IMR-90 (cell line): ENCODE measurements around the gene DLX6. TPM values are rescaled to one million over a fixed set of nuclear protein-coding genes. Genes with fewer than 3 reads are reported as not detected.

Source experiments
- ATAC-seq: fragments of 200-7000 bp; cut with Tn5 transposase; 2 replicates; pipeline ENCODE4 v1.9.1; 2020; ENCODE audit warnings: low read depth, mild to moderate bottlenecking, moderate library complexity
- BruUV-seq: library from RNA; stranded (reverse); fragments of 400-500 nt; replicated peaks from 2 replicates; lab custom pipeline; 2021; lab: Mats Ljungman, UMichigan
- CTCF ChIA-PET: fragments of 300-600 bp; formaldehyde crosslinking; extraction: SDS; loops from one replicate; lab custom pipeline; 2021; ENCODE audit warnings: antibody characterized with exemption; lab: Yijun Ruan, JAX
- POLR2A ChIA-PET: fragments of 300-600 bp; sonication (Branson Sonifier 250); formaldehyde crosslinking; loops from one replicate; lab custom pipeline; 2022; ENCODE audit warnings: antibody characterized with exemption; ENCODE audit not compliant: unreplicated experiment; lab: Charles Lee
- DNase-seq: peaks from one replicate; pipeline ENCODE4 v3.0.0; 2013
- H2AFZ ChIP-seq: replicated peaks from 2 replicates; pipeline ENCODE3; 2013; ENCODE audit warnings: low read length, mild to moderate bottlenecking; ENCODE audit not compliant: poor library complexity
- H2AK5ac ChIP-seq: 2 replicates; pipeline ENCODE4 v1.6.1; 2013; ENCODE audit warnings: low read depth, low read length, inconsistent platforms
- H2AK9ac ChIP-seq: replicated peaks from 2 replicates; pipeline ENCODE3; 2013; ENCODE audit warnings: mild to moderate bottlenecking, low read depth, low read length, moderate library complexity; ENCODE audit not compliant: poor library complexity
- H2BK120ac ChIP-seq: 2 replicates; pipeline ENCODE4 v1.6.1; 2013; ENCODE audit warnings: low read depth, low read length, inconsistent platforms
- H2BK15ac ChIP-seq: 3 replicates; pipeline ENCODE4 v1.6.1; 2013; ENCODE audit warnings: low read depth, low read length, inconsistent platforms
- H2BK20ac ChIP-seq: 2 replicates; pipeline ENCODE4 v1.6.1; 2013; ENCODE audit warnings: low read depth, mild to moderate bottlenecking, inconsistent platforms, low read length, moderate library complexity
- H2BK5ac ChIP-seq: 2 replicates; pipeline ENCODE4 v1.6.1; 2013; ENCODE audit warnings: mild to moderate bottlenecking, low read depth, low read length, inconsistent platforms; ENCODE audit not compliant: poor library complexity, severe bottlenecking
- H3K14ac ChIP-seq: replicated peaks from 2 replicates; pipeline ENCODE4 v1.6.1; 2013; ENCODE audit warnings: low read depth, low read length, inconsistent platforms
- H3K18ac ChIP-seq: 2 replicates; pipeline ENCODE4 v1.6.1; 2013; ENCODE audit warnings: low read depth, low read length, control low read depth
- H3K23ac ChIP-seq: 2 replicates; pipeline ENCODE4 v1.6.1; 2013; ENCODE audit warnings: low read depth, low read length, inconsistent platforms
- H3K27ac ChIP-seq: 2 replicates; pipeline ENCODE4 v1.5.1; 2013; ENCODE audit warnings: mild to moderate bottlenecking, control low read depth, low read length; ENCODE audit not compliant: insufficient read depth
- H3K27me3 ChIP-seq: 2 replicates; pipeline ENCODE4 v1.6.1; 2013; ENCODE audit warnings: low read length; ENCODE audit not compliant: control insufficient read depth, insufficient read depth
- H3K36me3 ChIP-seq: 2 replicates; pipeline ENCODE4 v1.6.1; 2013; ENCODE audit warnings: low read length, mixed read lengths; ENCODE audit not compliant: control insufficient read depth, insufficient read depth
- H3K4ac ChIP-seq: 2 replicates; pipeline ENCODE4 v1.6.1; 2013; ENCODE audit warnings: low read depth, low read length, inconsistent platforms
- H3K4me1 ChIP-seq: 2 replicates; pipeline ENCODE4 v1.6.1; 2013; ENCODE audit warnings: low read length, mixed read lengths; ENCODE audit not compliant: control insufficient read depth, insufficient read depth
- H3K4me2 ChIP-seq: 2 replicates; pipeline ENCODE4 v1.6.1; 2013; ENCODE audit warnings: low read depth, mild to moderate bottlenecking, control low read depth, low read length, moderate library complexity
- H3K4me3 ChIP-seq: 2 replicates; pipeline ENCODE4 v1.5.1; 2013; ENCODE audit warnings: low read depth, mild to moderate bottlenecking, control low read depth, low read length, moderate library complexity; ENCODE audit not compliant: insufficient read depth
- H3K56ac ChIP-seq: 2 replicates; pipeline ENCODE4 v1.6.1; 2013; ENCODE audit warnings: low read length, inconsistent platforms; ENCODE audit not compliant: insufficient read depth; ENCODE audit errors: extremely low read depth
- H3K79me1 ChIP-seq, 2 experiments: 2 replicates each; pipeline ENCODE4 v1.6.1; 2013; ENCODE audit warnings: low read length in 2 of 2, inconsistent platforms in 1 of 2, low read depth in 1 of 2
- H3K9ac ChIP-seq: 2 replicates; pipeline ENCODE4 v1.6.1; 2013; ENCODE audit warnings: low read depth, low read length, control low read depth
- H3K9me1 ChIP-seq: 2 replicates; pipeline ENCODE4 v1.6.1; 2013; ENCODE audit warnings: low read length, inconsistent platforms; ENCODE audit not compliant: insufficient read depth
- H3K9me3 ChIP-seq: 2 replicates; pipeline ENCODE4 v1.6.1; 2013; ENCODE audit warnings: low read length; ENCODE audit not compliant: control insufficient read depth, insufficient read depth
- H4K20me1 ChIP-seq: 2 replicates; pipeline ENCODE4 v1.6.1; 2013; ENCODE audit warnings: low read length, inconsistent platforms; ENCODE audit not compliant: insufficient read depth
- H4K5ac ChIP-seq: 2 replicates; pipeline ENCODE4 v1.6.1; 2013; ENCODE audit warnings: mild to moderate bottlenecking, low read depth, low read length, control low read depth
- H4K8ac ChIP-seq, 2 experiments: 2 replicates each; pipeline ENCODE4 v1.6.1; 2013; ENCODE audit warnings: low read depth in 2 of 2, low read length in 2 of 2, control low read depth in 1 of 2, inconsistent platforms in 1 of 2
- H4K91ac ChIP-seq: 2 replicates; pipeline ENCODE4 v1.6.1; 2013; ENCODE audit warnings: low read depth, low read length, inconsistent platforms; ENCODE audit not compliant: insufficient read depth
- BHLHE40 ChIP-seq: fragments of 150-350 bp; IDR thresholded peaks from 2 replicates; pipeline ENCODE4 v1.6.1; 2016; ENCODE audit warnings: mild to moderate bottlenecking, low read depth, low read length
- CEBPB ChIP-seq: IDR thresholded peaks from 2 replicates; pipeline ENCODE4 v1.6.1; 2012; ENCODE audit warnings: low read depth, low read length, improper control_type of control experiment
- CTCF ChIP-seq: conservative IDR thresholded peaks from 2 replicates; pipeline ENCODE4 v1.5.1; 2012; ENCODE audit warnings: mild to moderate bottlenecking, low read depth, low read length, improper control_type of control experiment
- ELK1 ChIP-seq: fragments of 150-350 bp; IDR thresholded peaks from 2 replicates; pipeline ENCODE4 v1.6.1; 2016; ENCODE audit warnings: low read depth, mild to moderate bottlenecking, low read length, moderate library complexity, borderline replicate concordance
- MAFK ChIP-seq: IDR thresholded peaks from 2 replicates; pipeline ENCODE4 v1.6.1; 2012; ENCODE audit warnings: low read depth, low read length, improper control_type of control experiment
- MXI1 ChIP-seq: IDR thresholded peaks from 2 replicates; pipeline ENCODE4 v1.6.1; 2012; ENCODE audit warnings: low read depth, mild to moderate bottlenecking, low read length, moderate library complexity, borderline replicate concordance
- POLR2A ChIP-seq: IDR thresholded peaks from 2 replicates; pipeline ENCODE4 v1.6.1; 2012; ENCODE audit warnings: mild to moderate bottlenecking, low read depth, low read length
- RCOR1 ChIP-seq: IDR thresholded peaks from 2 replicates; pipeline ENCODE4 v1.6.1; 2012; ENCODE audit warnings: mild to moderate bottlenecking, low read length, improper control_type of control experiment; ENCODE audit not compliant: insufficient replicate concordance
- SMC3 ChIP-seq: fragments of 150-350 bp; IDR thresholded peaks from 2 replicates; pipeline ENCODE4 v1.6.1; 2016; ENCODE audit warnings: low read depth, mild to moderate bottlenecking, antibody characterized with exemption, low read length, moderate library complexity
- USF2 ChIP-seq: fragments of 150-350 bp; IDR thresholded peaks from 2 replicates; pipeline ENCODE4 v1.6.1; 2017; ENCODE audit warnings: mild to moderate bottlenecking, antibody characterized with exemption, low read length, low read depth
- WGBS, 2 experiments: methylation state at CpG; one replicate each; pipeline versions ENCODE4 v1.1.5 to v1.1.7; 2013; ENCODE audit warnings: missing lambda C conversion rate in 2 of 2; ENCODE audit not compliant: insufficient read length in 1 of 2; ENCODE audit errors: extremely low coverage in 2 of 2; 5-methylcytosine and 5-hydroxymethylcytosine counted together
- dilution Hi-C: fragments of 300-500 bp; cut with HindIII; formaldehyde crosslinking; loops from one replicate; pipeline ENCODE4 v1.14.3; 2018; ENCODE audit warnings: low sequenced_read_pairs; ENCODE audit not compliant: unreplicated experiment
- in situ Hi-C: fragments of 300-500 bp; cut with MboI; formaldehyde crosslinking; loops from 3 replicates; pipeline ENCODE4 v1.14.3; 2019; ENCODE audit warnings: low sequenced_read_pairs, inconsistent platforms, mixed read lengths
- intact Hi-C: fragments of 100-400 bp; cut with micrococcal nuclease; formaldehyde crosslinking; loops from 2 replicates; pipeline ENCODE4 v1.10.0; 2022
- polyA plus RNA-seq, 3 experiments: library from polyadenylated mRNA; depleted of rRNA; stranded (reverse); fragments of >200 nt; gene quantifications; 2 replicates each; pipeline ENCODE4 v1.2.3, GENCODE V29; 2012; ENCODE audit warnings: low replicate concordance in 1 of 3
- total RNA-seq: library from RNA; depleted of rRNA; stranded (reverse); fragments of >200 nt; gene quantifications from 2 replicates; pipeline ENCODE4 v1.2.3, GENCODE V29; 2012

The DLX6 gene
- total and polyA plus RNA-seq, 2 of the 4 experiments (the other 2 are of a cell fraction), result not detected

GRCh38 chr7:96991546-96992191, 13.7 kb upstream of the DLX6 start:
- Histone ChIP-seq H3K27ac (no peak overlapping the region), H3K18ac (no peak overlapping the region), H4K91ac (no peak overlapping the region), H4K5ac (no peak overlapping the region), H2BK15ac (no peak overlapping the region), H3K36me3 (no peaks in the 10 kb centered on the region), H3K14ac (no peak overlapping the region), H3K4me2 (no peak overlapping the region), H3K4ac (no peak overlapping the region), H3K23ac (no peak overlapping the region), H3K4me1 (no peaks in the 10 kb centered on the region), H2BK5ac (no peak overlapping the region), H4K8ac (no peak overlapping the region), H4K20me1 (no peaks in the 10 kb centered on the region), H3K79me1 (no peaks in the 10 kb centered on the region), H2BK120ac (no peak overlapping the region), H3K9me1 (no peaks in the 10 kb centered on the region), H2BK20ac (no peak overlapping the region), H3K56ac (no peak overlapping the region), H2AK9ac (no peak overlapping the region), H2AFZ (no peak overlapping the region), H3K9me3 (peaks cover 11% of the 10 kb centered on the region), H3K9ac (no peak overlapping the region), H3K4me3 (no peak overlapping the region), H2AK5ac (no peak overlapping the region), H3K27me3 (peaks cover 43% of the 10 kb centered on the region)
- DNase-seq (no peak), ATAC-seq (no peak)
- TF ChIP-seq RCOR1 (no peak), ELK1 (no peak), MAFK (no peak), SMC3 (no peak), USF2 (no peak), MXI1 (no peak), CEBPB (no peak), POLR2A (no peak), BHLHE40 (no peak), CTCF (no peak)
- intact Hi-C loops (no loop called here), in situ Hi-C loops (no loop called here), dilution Hi-C loops (no loop called here)
- ChIA-PET CTCF (interaction anchor here (1.4 kb wide), 1 partner anchor 36 kb away, joined by 4 read pairs; no protein-coding TSS in a partner anchor), POLR2A (interaction anchor here (0.6 kb wide), 1 partner anchor 209 kb away, joined by 4 read pairs; no protein-coding TSS in a partner anchor)
- no TSS peak for BruUV-seq
- no CpG with 5 or more reads among the region's 13 CpGs for WGBS, 2 experiments
